ENCODE data around the gene TSPAN31. TPM values are rescaled to one million over a fixed set of nuclear protein-coding genes. Genes with fewer than 3 reads are reported as not detected.

Gene TSPAN31
- total RNA-seq, 1 experiment from 2014 or later: 42.7 TPM

- Histone ChIP-seq H3K4me3 (ENCODE audit: low read length) (no peak overlapping the region), H2AFZ (ENCODE audit: low read length) (no peak overlapping the region), H4K20me1 (ENCODE audit: insufficient read depth, low read depth, low read length) (no peaks in the 10 kb centered on the region), H3K4me1 (ENCODE audit: low read length) (no peaks in the 10 kb centered on the region), H3K9me2 (replicated peaks; ENCODE audit: insufficient read depth, low read length) (no peaks in the 10 kb centered on the region), H3K27me3 (ENCODE audit: low read length) (no peaks in the 10 kb centered on the region), H3K4me2 (ENCODE audit: low read depth, low read length, poor library complexity, severe bottlenecking) (no peak overlapping the region), H3K79me2 (ENCODE audit: low read length) (no peaks in the 10 kb centered on the region), H3K36me3 (ENCODE audit: insufficient read depth, low read length) (peaks cover 5% of the 10 kb centered on the region; the same call in 1 of the 2 replicates), H3K27ac (ENCODE audit: low read length) (no peak overlapping the region), H3K9ac (ENCODE audit: low read length) (no peak overlapping the region), H3K9me3 (ENCODE audit: low read length) (no peaks in the 10 kb centered on the region)
- DNase-seq: no peak
Observed at GRCh38 chr12:57731411-57732080, 13.3 kb upstream of the TSPAN31 start.

- Histone ChIP-seq H3K27ac (ENCODE audit: low read length) (no peak overlapping the region), H3K9me2 (replicated peaks; ENCODE audit: insufficient read depth, low read length) (no peaks in the 10 kb centered on the region), H3K36me3 (ENCODE audit: insufficient read depth, low read length) (peaks cover 5% of the 10 kb centered on the region; the same call in 1 of the 2 replicates), H3K4me1 (ENCODE audit: low read length) (no peaks in the 10 kb centered on the region), H3K4me2 (ENCODE audit: low read depth, low read length, poor library complexity, severe bottlenecking) (no peak overlapping the region), H3K4me3 (ENCODE audit: low read length) (no peak overlapping the region), H3K9me3 (ENCODE audit: low read length) (no peaks in the 10 kb centered on the region), H3K27me3 (ENCODE audit: low read length) (no peaks in the 10 kb centered on the region), H3K9ac (ENCODE audit: low read length) (no peak overlapping the region), H3K79me2 (ENCODE audit: low read length) (no peaks in the 10 kb centered on the region), H2AFZ (ENCODE audit: low read length) (no peak overlapping the region), H4K20me1 (ENCODE audit: insufficient read depth, low read depth, low read length) (no peaks in the 10 kb centered on the region)
- no peak for DNase-seq
Observed at GRCh38 chr12:57732270-57732669, 12.6 kb upstream of the TSPAN31 start.

GRCh38 chr12:57732726-57733593 is 11.9 kb upstream of the TSPAN31 start:
- no peaks in the 10 kb centered on the region for H3K9me3 ChIP-seq (ENCODE audit: low read length)
- H3K9ac ChIP-seq (ENCODE audit: low read length): no peak overlapping the region
- H3K4me3 ChIP-seq (ENCODE audit: low read length): no peak overlapping the region
- H3K79me2 ChIP-seq (ENCODE audit: low read length): no peaks in the 10 kb centered on the region
- H2AFZ ChIP-seq (ENCODE audit: low read length): no peak overlapping the region
- no peaks in the 10 kb centered on the region for H3K9me2 ChIP-seq (replicated peaks; ENCODE audit: insufficient read depth, low read length)
- no peak overlapping the region for H3K4me2 ChIP-seq (ENCODE audit: low read depth, low read length, poor library complexity, severe bottlenecking)
- no peak for DNase-seq
- H3K4me1 ChIP-seq (ENCODE audit: low read length): no peaks in the 10 kb centered on the region
- peaks cover 5% of the 10 kb centered on the region; the same call in 1 of the 2 replicates for H3K36me3 ChIP-seq (ENCODE audit: insufficient read depth, low read length)
- H4K20me1 ChIP-seq (ENCODE audit: insufficient read depth, low read depth, low read length): no peaks in the 10 kb centered on the region
- H3K27ac ChIP-seq (ENCODE audit: low read length): no peak overlapping the region
- H3K27me3 ChIP-seq (ENCODE audit: low read length): no peaks in the 10 kb centered on the region

- Histone ChIP-seq H3K9me2 (replicated peaks; ENCODE audit: insufficient read depth, low read length) (no peaks in the 10 kb centered on the region), H3K4me1 (ENCODE audit: low read length) (no peaks in the 10 kb centered on the region), H3K36me3 (ENCODE audit: insufficient read depth, low read length) (peaks cover 5% of the 10 kb centered on the region; the same call in 1 of the 2 replicates), H3K9ac (ENCODE audit: low read length) (no peak overlapping the region), H3K27me3 (ENCODE audit: low read length) (no peaks in the 10 kb centered on the region), H2AFZ (ENCODE audit: low read length) (no peak overlapping the region), H3K4me2 (ENCODE audit: low read depth, low read length, poor library complexity, severe bottlenecking) (no peak overlapping the region), H3K9me3 (ENCODE audit: low read length) (no peaks in the 10 kb centered on the region), H3K79me2 (ENCODE audit: low read length) (peaks cover 1% of the 10 kb centered on the region), H4K20me1 (ENCODE audit: insufficient read depth, low read depth, low read length) (no peaks in the 10 kb centered on the region), H3K27ac (ENCODE audit: low read length) (no peak overlapping the region), H3K4me3 (ENCODE audit: low read length) (no peak overlapping the region)
- no peak for DNase-seq
Observed at GRCh38 chr12:57733928-57734327, 10.9 kb upstream of the TSPAN31 start.

- no peaks in the 10 kb centered on the region for H3K9me3 ChIP-seq (ENCODE audit: low read length)
- H4K20me1 ChIP-seq (ENCODE audit: insufficient read depth, low read depth, low read length): no peaks in the 10 kb centered on the region
- H3K9me2 ChIP-seq (replicated peaks; ENCODE audit: insufficient read depth, low read length): no peaks in the 10 kb centered on the region
- H3K9ac ChIP-seq (ENCODE audit: low read length): no peak overlapping the region
- peaks cover 8% of the 10 kb centered on the region for H3K79me2 ChIP-seq (ENCODE audit: low read length)
- H3K4me3 ChIP-seq (ENCODE audit: low read length): no peak overlapping the region
- no peaks in the 10 kb centered on the region for H3K4me1 ChIP-seq (ENCODE audit: low read length)
- H3K27ac ChIP-seq (ENCODE audit: low read length): no peak overlapping the region
- DNase-seq: no peak
- peaks cover 5% of the 10 kb centered on the region; the same call in 1 of the 2 replicates for H3K36me3 ChIP-seq (ENCODE audit: insufficient read depth, low read length)
- no peaks in the 10 kb centered on the region for H3K27me3 ChIP-seq (ENCODE audit: low read length)
- H3K4me2 ChIP-seq (ENCODE audit: low read depth, low read length, poor library complexity, severe bottlenecking): no peak overlapping the region
- H2AFZ ChIP-seq (ENCODE audit: low read length): no peak overlapping the region
Observed at GRCh38 chr12:57734591-57734990, 10.2 kb upstream of the TSPAN31 start.

- Histone ChIP-seq H3K4me2 (ENCODE audit: low read depth, low read length, poor library complexity, severe bottlenecking) (no peak overlapping the region), H3K36me3 (ENCODE audit: insufficient read depth, low read length) (peaks cover 2% of the 10 kb centered on the region; the same call in 1 of the 2 replicates)
Observed at GRCh38 chr12:57735198-57735855, 9.5 kb upstream of the TSPAN31 start.

GRCh38 chr12:57735952-57736740 is 8.7 kb upstream of the TSPAN31 start:
- no peak overlapping the region for H3K9ac ChIP-seq (ENCODE audit: low read length)
- H3K36me3 ChIP-seq (ENCODE audit: insufficient read depth, low read length): no peaks in the 10 kb centered on the region
- H3K4me3 ChIP-seq (ENCODE audit: low read length): no peak overlapping the region
- H2AFZ ChIP-seq (ENCODE audit: low read length): no peak overlapping the region
- no peaks in the 10 kb centered on the region for H3K9me3 ChIP-seq (ENCODE audit: low read length)
- no peaks in the 10 kb centered on the region for H3K9me2 ChIP-seq (replicated peaks; ENCODE audit: insufficient read depth, low read length)
- H3K4me2 ChIP-seq (ENCODE audit: low read depth, low read length, poor library complexity, severe bottlenecking): no peak overlapping the region
- H3K27me3 ChIP-seq (ENCODE audit: low read length): no peaks in the 10 kb centered on the region
- DNase-seq: no peak
- H4K20me1 ChIP-seq (ENCODE audit: insufficient read depth, low read depth, low read length): no peaks in the 10 kb centered on the region
- no peak overlapping the region for H3K27ac ChIP-seq (ENCODE audit: low read length)
- H3K4me1 ChIP-seq (ENCODE audit: low read length): peaks cover 15% of the 10 kb centered on the region
- H3K79me2 ChIP-seq (ENCODE audit: low read length): peaks cover 22% of the 10 kb centered on the region

More at GRCh38 chr12:57735198-57735855, 9.5 kb upstream of the TSPAN31 start:
- H3K27me3 ChIP-seq (ENCODE audit: low read length): no peaks in the 10 kb centered on the region
- no peaks in the 10 kb centered on the region for H4K20me1 ChIP-seq (ENCODE audit: insufficient read depth, low read depth, low read length)
- no peak overlapping the region for H3K27ac ChIP-seq (ENCODE audit: low read length)
- no peak for DNase-seq
- no peak overlapping the region for H3K4me3 ChIP-seq (ENCODE audit: low read length)
- no peaks in the 10 kb centered on the region for H3K9me2 ChIP-seq (replicated peaks; ENCODE audit: insufficient read depth, low read length)
- no peaks in the 10 kb centered on the region for H3K9me3 ChIP-seq (ENCODE audit: low read length)
- H3K4me1 ChIP-seq (ENCODE audit: low read length): peaks cover 7% of the 10 kb centered on the region
- H3K79me2 ChIP-seq (ENCODE audit: low read length): peaks cover 15% of the 10 kb centered on the region
- no peak overlapping the region for H2AFZ ChIP-seq (ENCODE audit: low read length)
- H3K9ac ChIP-seq (ENCODE audit: low read length): no peak overlapping the region

Data from Karpas-422 (cell line).